Epithelial cell of alveolus of lung (primary cell): ENCODE measurements around the gene GSPT2. TPM values are rescaled to one million over a fixed set of nuclear protein-coding genes. Genes with fewer than 3 reads are reported as not detected.

Experiments
- total RNA-seq: library from RNA; depleted of rRNA; stranded (reverse); fragments of >200 nt; gene quantifications from 2 replicates; pipeline ENCODE4 v1.2.1, GENCODE V29; 2015

The GSPT2 gene
- total RNA-seq, result 6.2 and 10.2 TPM in 2 replicates

GRCh38 chrX:51743179-51743957 is at the start of gene GSPT2:
Gene GSPT2 (plus strand): TSS chrX:51743442. CDS start chrX:51743627, 185 bp downstream.

DNA sequence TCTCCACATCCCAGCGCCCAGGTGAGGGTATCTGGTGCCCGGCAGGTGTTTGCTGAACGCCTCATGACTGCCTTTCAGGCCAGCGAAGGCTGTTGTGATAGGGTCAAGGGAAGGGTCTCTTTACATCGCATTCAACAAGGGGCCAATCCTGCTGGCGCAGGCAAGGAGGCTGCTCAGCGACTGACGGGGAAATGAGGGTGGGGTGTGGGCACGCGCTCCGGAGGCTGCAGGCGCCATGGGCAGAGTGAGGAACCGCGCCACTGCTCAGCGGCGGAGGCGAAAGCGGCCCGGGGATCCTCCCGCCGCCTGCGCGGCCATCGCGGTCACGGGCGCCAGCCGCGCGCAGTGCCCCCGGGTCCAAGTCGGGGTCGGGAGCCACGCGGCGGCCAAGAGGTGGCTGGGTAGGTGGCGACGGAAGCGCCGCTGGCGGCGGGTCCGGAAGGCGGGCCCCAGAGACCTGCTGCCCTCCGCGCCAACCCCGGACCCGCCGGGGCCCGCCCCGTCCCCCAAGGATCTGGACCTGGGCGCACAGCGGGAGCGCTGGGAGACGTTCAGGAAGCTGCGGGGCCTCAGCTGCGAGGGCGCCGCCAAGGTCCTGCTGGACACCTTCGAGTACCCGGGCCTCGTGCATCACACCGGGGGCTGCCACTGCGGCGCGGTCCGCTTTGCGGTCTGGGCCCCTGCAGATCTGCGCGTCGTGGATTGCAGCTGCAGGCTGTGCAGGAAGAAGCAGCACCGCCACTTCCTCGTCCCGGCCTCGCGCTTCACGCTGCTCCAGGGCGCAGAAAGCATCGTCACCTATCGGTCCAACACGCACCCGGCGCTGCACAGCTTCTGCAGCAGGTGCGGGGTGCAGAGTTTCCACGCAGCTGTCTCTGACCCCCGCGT is 32.7 kb upstream of the GSPT2 start, which contains the start of gene CENPVL1:
Gene CENPVL1 (plus strand): TSS at position 236 of the 888 bp plus-strand sequence. CDS start 0 bp downstream, at position 236.

Other genes starting within 250 kb of the GSPT2 start
- 7.6 and 11.4 TPM in 2 replicates for gene NUDT11, start 246.8 kb upstream of the GSPT2 start, total RNA-seq
- gene CENPVL3, start 124.5 kb upstream of the GSPT2 start, total RNA-seq, result not detected in 2 replicates
- gene CENPVL2, start 60.6 kb upstream of the GSPT2 start, total RNA-seq, result not detected in 2 replicates
- not detected in 2 replicates for gene CENPVL1, start 32.9 kb upstream of the GSPT2 start, total RNA-seq
- 361 and 412 TPM in 2 replicates for gene MAGED1, start 150.2 kb downstream of the GSPT2 start, total RNA-seq